ENCODE data around the gene TGFB2. TPM values are rescaled to one million over a fixed set of nuclear protein-coding genes. Genes with fewer than 3 reads are reported as not detected.

TGFB2 gene
- total and polyA plus RNA-seq, 2 experiments from 2014 or later = 0.31 to 1.4 TPM

GRCh38 chr1:218447010-218447689 is 102.0 kb downstream of the TGFB2 start (continued):
- TF ChIP-seq NANOG (IDR thresholded peaks at IDR 0.05; ENCODE audit: borderline replicate concordance) = no peak

- Histone ChIP-seq H3K9me2 (ENCODE audit: insufficient read depth) (peaks cover 9% of the 10 kb centered on the region; the same call in 1 of the 2 replicates), H3K4me3 (no peak overlapping the region), H3F3A (replicated peaks; ENCODE audit: low read depth) (no peaks in the 10 kb centered on the region), H3K4me2 (no peak overlapping the region), H3K4me1 (ENCODE audit: insufficient read depth) (no peaks in the 10 kb centered on the region), H3K27ac (ENCODE audit: low read depth) (no peak overlapping the region), H2AFZ (no peak overlapping the region), H3K36me3 (ENCODE audit: insufficient read depth) (no peaks in the 10 kb centered on the region), H3K27me3 (ENCODE audit: insufficient read depth) (no peaks in the 10 kb centered on the region), H4K20me1 (replicated peaks; ENCODE audit: insufficient read depth) (no peaks in the 10 kb centered on the region), H3K79me2 (replicated peaks; ENCODE audit: insufficient read depth) (no peaks in the 10 kb centered on the region)
- H3K27me3 Mint-ChIP-seq (ENCODE audit: insufficient read depth, low read depth, poor library complexity) = peaks cover 1% of the 10 kb centered on the region
- H3K4me1 Mint-ChIP-seq = no peaks in the 10 kb centered on the region
- H3K27ac Mint-ChIP-seq = no peak overlapping the region
- ATAC-seq (no peak), DNase-seq (ENCODE audit: low spot score) (no peak)
- no peak overlapping the region for H3K4me3 Mint-ChIP-seq
- TF ChIP-seq CREB1 (CRISPR knock-in tag; IDR thresholded peaks at IDR 0.05; ENCODE audit: low read depth) (no peak), STAT1 (IDR thresholded peaks at IDR 0.05; ENCODE audit: unreplicated experiment) (no peak), REST (IDR thresholded peaks at IDR 0.05; ENCODE audit: unreplicated experiment) (no peak)
- peaks cover 6% of the 10 kb centered on the region; the same call in 1 of the 3 replicates for H3K9me3 Mint-ChIP-seq
- H3K36me3 Mint-ChIP-seq (ENCODE audit: low read depth) = no peaks in the 10 kb centered on the region
These were observed 106.3 kb downstream of the TGFB2 start for GRCh38 chr1:218451415-218451814.

GRCh38 chr1:218454700-218455282 is 109.7 kb downstream of the TGFB2 start:
- Histone ChIP-seq H3K27ac (ENCODE audit: low read depth) (no peak overlapping the region), H3K79me2 (replicated peaks; ENCODE audit: insufficient read depth) (no peaks in the 10 kb centered on the region), H3K9me2 (ENCODE audit: insufficient read depth) (peaks cover 8% of the 10 kb centered on the region; the same call in 1 of the 2 replicates), H3F3A (replicated peaks; ENCODE audit: low read depth) (no peaks in the 10 kb centered on the region), H4K20me1 (replicated peaks; ENCODE audit: insufficient read depth) (no peaks in the 10 kb centered on the region), H3K4me1 (ENCODE audit: insufficient read depth) (peaks cover 2% of the 10 kb centered on the region; the same call in 1 of the 2 replicates), H3K27me3 (ENCODE audit: insufficient read depth) (no peaks in the 10 kb centered on the region), H3K4me2 (no peak overlapping the region), H3K4me3 (no peak overlapping the region), H3K36me3 (ENCODE audit: insufficient read depth) (no peaks in the 10 kb centered on the region), H2AFZ (no peak overlapping the region)
- H3K27ac Mint-ChIP-seq = no peak overlapping the region
- peaks cover 10% of the 10 kb centered on the region; the same call in 2 of the 3 replicates for H3K4me1 Mint-ChIP-seq
- DNase-seq (ENCODE audit: low spot score) (no peak), ATAC-seq (no peak)
- no peaks in the 10 kb centered on the region for H3K27me3 Mint-ChIP-seq (ENCODE audit: insufficient read depth, low read depth, poor library complexity)
- H3K36me3 Mint-ChIP-seq (ENCODE audit: low read depth) = no peaks in the 10 kb centered on the region; the same call in 2 of the 3 replicates
- H3K9me3 Mint-ChIP-seq = no peaks in the 10 kb centered on the region
- no peak overlapping the region for H3K4me3 Mint-ChIP-seq
- TF ChIP-seq NANOG (IDR thresholded peaks at IDR 0.05; ENCODE audit: borderline replicate concordance) (no peak), ZNF114 (CRISPR knock-in tag; IDR thresholded peaks at IDR 0.05) (no peak), CREB1 (CRISPR knock-in tag; IDR thresholded peaks at IDR 0.05; ENCODE audit: low read depth) (no peak), EZH2phosphoT487 (IDR thresholded peaks at IDR 0.05; ENCODE audit: unreplicated experiment) (no peak), ZNF331 (CRISPR knock-in tag; IDR thresholded peaks at IDR 0.05; ENCODE audit: low read depth) (no peak), STAT1 (IDR thresholded peaks at IDR 0.05; ENCODE audit: unreplicated experiment) (no peak), ETS1 (IDR thresholded peaks at IDR 0.05) (no peak)

Data from GM23338 (cell line).